Measurements from ENCODE around the gene ATXN1. TPM values are rescaled to one million over a fixed set of nuclear protein-coding genes. Genes with fewer than 3 reads are reported as not detected.

Gene ATXN1
- total and polyA plus RNA-seq, 2 of the 8 experiments (the other 6 are each of a cell fraction or from before 2014, with no cell fraction given): 1.6 to 4.0 TPM

GRCh38 chr6:16284472-16284871 is 476.8 kb downstream of the ATXN1 start (continued):
- TF ChIP-seq CHD7 (IDR thresholded peaks at IDR 0.05; ENCODE audit: insufficient replicate concordance, low read length) (no peak), SAP30 (IDR thresholded peaks at IDR 0.05; ENCODE audit: insufficient read depth, insufficient replicate concordance, low read length) (no peak)
